Measurements from ENCODE around the gene TPRG1L.

- TF ChIP-seq, protein P1, sequence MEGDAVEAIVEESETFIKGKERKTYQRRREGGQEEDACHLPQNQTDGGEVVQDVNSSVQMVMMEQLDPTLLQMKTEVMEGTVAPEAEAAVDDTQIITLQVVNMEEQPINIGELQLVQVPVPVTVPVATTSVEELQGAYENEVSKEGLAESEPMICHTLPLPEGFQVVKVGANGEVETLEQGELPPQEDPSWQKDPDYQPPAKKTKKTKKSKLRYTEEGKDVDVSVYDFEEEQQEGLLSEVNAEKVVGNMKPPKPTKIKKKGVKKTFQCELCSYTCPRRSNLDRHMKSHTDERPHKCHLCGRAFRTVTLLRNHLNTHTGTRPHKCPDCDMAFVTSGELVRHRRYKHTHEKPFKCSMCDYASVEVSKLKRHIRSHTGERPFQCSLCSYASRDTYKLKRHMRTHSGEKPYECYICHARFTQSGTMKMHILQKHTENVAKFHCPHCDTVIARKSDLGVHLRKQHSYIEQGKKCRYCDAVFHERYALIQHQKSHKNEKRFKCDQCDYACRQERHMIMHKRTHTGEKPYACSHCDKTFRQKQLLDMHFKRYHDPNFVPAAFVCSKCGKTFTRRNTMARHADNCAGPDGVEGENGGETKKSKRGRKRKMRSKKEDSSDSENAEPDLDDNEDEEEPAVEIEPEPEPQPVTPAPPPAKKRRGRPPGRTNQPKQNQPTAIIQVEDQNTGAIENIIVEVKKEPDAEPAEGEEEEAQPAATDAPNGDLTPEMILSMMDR (IDR thresholded peaks at IDR 0.05): no peak
- TF ChIP-seq POLR2A (IDR thresholded peaks at IDR 0.05): no peak
Measured at GRCh38 chr1:3676581-3677470, 52.0 kb downstream of the TPRG1L start.

All from upper lobe of left lung (tissue), 4 donors.